GM12878 (cell line): ENCODE measurements around the gene CAPN15. TPM values are rescaled to one million over a fixed set of nuclear protein-coding genes. Genes with fewer than 3 reads are reported as not detected.

ENCODE experiments used
- E4F1 ChIP-seq: fragments of 450-650 bp; IDR thresholded peaks from 2 replicates; pipeline ENCODE4 v1.6.1; 2018; ENCODE audit warnings: borderline replicate concordance, mild to moderate bottlenecking; ENCODE audit not compliant: partially characterized antibody
- EED ChIP-seq: sonication (generic); IDR thresholded peaks from 2 replicates; pipeline ENCODE4 v1.6.1; 2016; ENCODE audit warnings: antibody characterized with exemption, low read depth
- ETV6 ChIP-seq, 2 experiments: fragments of 450-650 bp in 1 of 2; IDR thresholded peaks in 1 of 2; conservative IDR thresholded peaks in 1 of 2; 2 replicates each; pipeline ENCODE4 v1.6.1; 2014; ENCODE audit warnings: antibody characterized with exemption in 1 of 2, borderline replicate concordance in 1 of 2, low read depth in 1 of 2, mild to moderate bottlenecking in 1 of 2, moderate library complexity in 1 of 2
- HSF1 ChIP-seq: fragments of 150-350 bp; IDR thresholded peaks from 2 replicates; pipeline ENCODE4 v1.6.1; 2014; ENCODE audit warnings: mild to moderate bottlenecking, low read depth, low read length
- IKZF1 ChIP-seq: fragments of 450-650 bp; conservative IDR thresholded peaks from 2 replicates; pipeline ENCODE4 v1.6.1; 2017; ENCODE audit warnings: antibody characterized with exemption, mild to moderate bottlenecking
- MTA3 ChIP-seq: IDR thresholded peaks from 2 replicates; pipeline ENCODE4 v1.6.1; 2012; ENCODE audit warnings: low read length, inconsistent platforms, borderline replicate concordance
- NFYA ChIP-seq: IDR thresholded peaks from 2 replicates; pipeline ENCODE4 v1.6.1; 2011; ENCODE audit warnings: low read depth, mild to moderate bottlenecking, low read length, improper control_type of control experiment, borderline replicate concordance
- NKRF ChIP-seq: fragments of 450-650 bp; conservative IDR thresholded peaks from 2 replicates; pipeline ENCODE4 v1.6.1; 2017; ENCODE audit warnings: mild to moderate bottlenecking, moderate library complexity
- NR2C1 ChIP-seq: fragments of 450-650 bp; IDR thresholded peaks from 2 replicates; pipeline ENCODE4 v1.6.1; 2017; ENCODE audit warnings: antibody characterized with exemption, mild to moderate bottlenecking, moderate library complexity
- POU2F2 ChIP-seq: IDR thresholded peaks from 3 replicates; pipeline ENCODE4 v1.6.1; 2011; ENCODE audit warnings: low read depth, mild to moderate bottlenecking, low read length, borderline replicate concordance
- SMARCA5 ChIP-seq: fragments of 450-650 bp; IDR thresholded peaks from 2 replicates; pipeline ENCODE4 v1.6.1; 2017; ENCODE audit warnings: mild to moderate bottlenecking
- STAT1 ChIP-seq: fragments of 450-650 bp; conservative IDR thresholded peaks from 2 replicates; pipeline ENCODE4 v1.6.1; 2014; ENCODE audit warnings: antibody characterized with exemption, mild to moderate bottlenecking
- SUZ12 ChIP-seq: fragments of 200-600 bp; sonication (generic); IDR thresholded peaks from one replicate; pipeline ENCODE4 v1.6.1; 2018; ENCODE audit warnings: antibody characterized with exemption, mild to moderate bottlenecking; ENCODE audit not compliant: unreplicated experiment
- TAF1 ChIP-seq: IDR thresholded peaks from 2 replicates; pipeline ENCODE4 v1.6.1; 2011; ENCODE audit warnings: mild to moderate bottlenecking, low read depth, low read length, borderline replicate concordance
- ZNF687 ChIP-seq: fragments of 450-650 bp; IDR thresholded peaks from 2 replicates; pipeline ENCODE4 v1.6.1; 2017; ENCODE audit warnings: mild to moderate bottlenecking, moderate library complexity
- polyA plus RNA-seq, 11 experiments: library from polyadenylated mRNA; depleted of rRNA in 4 of 11; unstranded in 6 of 11; stranded (reverse) in 5 of 11; fragments of >200 nt; fragmentation: Nextera tagmentation in 4 of 11; fragmentation: Illumina TruSeq in 1 of 11; extraction: Ambion mirVana in 4 of 11; extraction: Trizol in 1 of 11; gene quantifications; 1 replicate in 1 of 11; 2 replicates in 10 of 11; pipeline versions ENCODE4 v1.2.1 to v1.2.3, GENCODE V29; 2011 to 2016; ENCODE audit warnings: inconsistent platforms in 2 of 11, missing spikeins in 2 of 11, low read depth in 1 of 11
- total RNA-seq, 4 experiments: library from RNA; depleted of rRNA in 3 of 4; stranded (reverse); fragments of >200 nt in 3 of 4; fragmentation: Illumina TruSeq in 1 of 4; extraction: Trizol in 1 of 4; gene quantifications; 2 replicates each; pipeline versions ENCODE4 v1.2.1 to v1.2.3, GENCODE V29; 2013 to 2021

The CAPN15 gene
- total and polyA plus RNA-seq, 10 of the 15 experiments (the other 5 are each of a cell fraction or from before 2014, with no cell fraction given): 0.40 to 78.5 (median 8.3) TPM

GRCh38 chr16:528111-529011, 849 bp downstream of the CAPN15 start (continued):
- TF ChIP-seq HSF1: no peak
- TF ChIP-seq IKZF1: peak; percentile 14
- TF ChIP-seq ZNF687: no peak
- 0 out of 2 replicates have a peak, but pooled peaks have one; percentile 14 for TF ChIP-seq EED
- TF ChIP-seq STAT1: no peak
- TF ChIP-seq MTA3: no peak
- no peak for TF ChIP-seq E4F1
- 0 out of 4 replicates have a peak, but pooled peaks of 1 of the 2 experiments have one; percentile 15 for TF ChIP-seq ETV6 (conservative IDR thresholded peaks at IDR 0.05 in 1 of 2, IDR thresholded peaks at IDR 0.05 in 1 of 2; ENCODE audit: borderline replicate concordance in 1 of 2, low read depth in 1 of 2)
- TF ChIP-seq NKRF: peak; percentile 13; the same call in 1 of the 2 replicates
- TF ChIP-seq NR2C1: no peak
- TF ChIP-seq SUZ12: no peak
- TF ChIP-seq POU2F2: no peak
- TF ChIP-seq SMARCA5: no peak
- 0 out of 2 replicates have a peak, but pooled peaks have one; percentile 20 for TF ChIP-seq TAF1
- no peak for TF ChIP-seq NFYA
- TF ChIP-seq, all 136 proteins: peak for 14
